ENCODE results near the gene ASCL4. TPM values are rescaled to one million over a fixed set of nuclear protein-coding genes. Genes with fewer than 3 reads are reported as not detected.

ASCL4 gene
- total and polyA plus RNA-seq, 2 donors (not counting 1 experiment from before 2014, with no cell fraction given), result not detected

DNA sequence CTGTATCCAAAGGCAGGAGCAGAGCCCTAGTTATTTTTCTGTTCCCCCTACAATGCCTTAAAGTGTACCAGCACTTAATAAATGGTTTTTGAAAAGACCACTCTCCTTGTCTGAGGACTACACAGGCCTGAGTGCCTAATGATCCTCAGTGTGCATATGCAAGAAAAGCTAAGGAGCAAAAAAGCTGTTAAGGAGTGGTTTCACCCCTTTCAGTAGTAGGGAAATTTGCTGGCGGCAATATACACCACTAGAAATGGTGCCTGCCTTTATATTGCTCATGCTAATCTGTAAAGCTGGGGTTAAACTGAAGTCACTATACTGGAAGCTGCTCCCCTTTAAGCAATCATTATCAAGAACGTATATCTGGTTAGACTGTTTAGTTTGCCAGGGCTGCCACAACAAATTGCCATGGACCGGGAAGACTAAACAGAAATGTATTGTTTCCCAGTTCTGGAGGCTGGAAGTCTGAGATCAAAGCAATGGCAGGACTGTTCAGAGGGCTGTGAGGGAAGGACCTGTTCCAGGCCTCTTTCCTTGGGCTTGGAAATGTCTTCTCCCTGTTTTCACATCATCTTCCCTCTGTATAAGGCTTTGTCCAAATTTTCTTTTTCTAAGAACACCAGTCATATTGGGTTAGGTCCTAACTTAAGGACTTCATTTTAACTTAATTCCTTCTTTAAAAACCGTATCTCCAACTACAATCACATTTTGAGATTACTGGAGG, 43.7 kb upstream of the ASCL4 start:
- H3K4me3 ChIP-seq (ENCODE audit: control extremely low read depth in 1 of 5, extremely low read depth in 1 of 5, insufficient read depth in 1 of 5, low read depth in 2 of 5, low read length in 4 of 5), result peak overlapping the region in 1 of 5 experiments; percentile 30
- TF ChIP-seq EZH2 (IDR thresholded peaks at IDR 0.05; ENCODE audit: borderline replicate concordance, insufficient read depth, low read depth, low read length, poor library complexity, severe bottlenecking) (no peak), CTCF (IDR thresholded peaks at IDR 0.05) (no peak)
- CTCF ChIA-PET, result interaction anchor here (1.0 to 2.0 kb wide), 2 partner anchors 35 to 45 kb away, joined by 3 to 8 read pairs; partner anchors contain the start of gene PWP1
- H3K4me1 ChIP-seq (ENCODE audit: control insufficient read depth in 2 of 2, insufficient read depth in 2 of 2, low read length in 2 of 2), result peaks cover 27 to 32% of the 10 kb centered on the region in 2 donors
- H3K27me3 ChIP-seq (replicated peaks in 1 of 4; ENCODE audit: control extremely low read depth in 1 of 4, control insufficient read depth in 3 of 4, insufficient read depth in 4 of 4, low read length in 3 of 4), result no peaks in the 10 kb centered on the region
- H3K9ac ChIP-seq (ENCODE audit: low read length), result peak overlapping the region; percentile 56
- Mint-ChIP-seq H3K9me3 (ENCODE audit: insufficient read depth) (no peaks in the 10 kb centered on the region), H3K4me3 (peak overlapping the region; percentile 76), H3K4me1 (peaks cover 71% of the 10 kb centered on the region), H3K27me3 (no peaks in the 10 kb centered on the region), H3K27ac (peak overlapping the region; percentile 96)
- H2AFZ ChIP-seq (ENCODE audit: insufficient read depth, low read depth, low read length, poor library complexity, severe bottlenecking), result peak overlapping the region; percentile 44
- no peaks in the 10 kb centered on the region for H3K9me3 ChIP-seq (ENCODE audit: control extremely low read depth in 1 of 3, control insufficient read depth in 2 of 3, insufficient read depth in 1 of 3, low read length in 2 of 3)
- no peaks in the 10 kb centered on the region for H4K20me1 ChIP-seq (ENCODE audit: control insufficient read depth, insufficient read depth, low read length, poor library complexity, severe bottlenecking)
- H3K79me2 ChIP-seq (ENCODE audit: control insufficient read depth, insufficient read depth, low read length), result peaks cover 17% of the 10 kb centered on the region
- H3K27ac ChIP-seq (ENCODE audit: low read length in 2 of 2), result peak overlapping the region; percentile 94
- peak overlapping the region; percentile 61 for H3K4me2 ChIP-seq (replicated peaks; ENCODE audit: low read depth, low read length, poor library complexity, severe bottlenecking)
- intact Hi-C loops (cut with micrococcal nuclease), result no loop called here
- peaks cover 2 to 34% of the 10 kb centered on the region in 2 experiments for H3K36me3 ChIP-seq (replicated peaks in 1 of 2; ENCODE audit: control extremely low read depth in 1 of 2, control insufficient read depth in 1 of 2, extremely low read depth in 1 of 2, insufficient read depth in 2 of 2, low read length in 1 of 2)
- DNase-seq, result peak; percentile 23
- no peak for ATAC-seq (ENCODE audit: low read depth)
- WGBS (ENCODE audit: insufficient coverage), result 100% methylated on average over 2 of the region's 4 CpGs
- POLR2A ChIA-PET, result no interaction called here

DNA sequence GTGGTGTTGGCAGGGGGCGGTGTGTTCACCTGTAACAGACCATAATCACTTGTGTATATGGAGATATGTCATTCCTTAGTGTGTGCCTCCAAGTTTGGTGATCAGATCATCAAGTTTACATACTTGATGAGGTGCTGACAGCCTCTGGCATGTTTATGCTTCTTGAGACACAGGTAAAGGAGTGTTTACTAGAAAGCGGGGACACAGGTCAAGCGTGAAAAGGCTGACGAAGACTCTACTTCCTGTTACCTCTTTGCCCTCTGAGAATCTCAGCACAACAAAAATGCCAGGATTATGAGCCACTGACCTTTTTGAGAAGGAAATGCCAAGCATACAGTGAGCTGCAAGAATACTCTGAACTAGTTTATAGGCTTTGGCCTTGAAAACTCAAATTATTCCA, 43.1 kb upstream of the ASCL4 start:
- Histone ChIP-seq H3K36me3 (replicated peaks in 1 of 2; ENCODE audit: control extremely low read depth in 1 of 2, control insufficient read depth in 1 of 2, extremely low read depth in 1 of 2, insufficient read depth in 2 of 2, low read length in 1 of 2) (peaks cover 2 to 40% of the 10 kb centered on the region in 2 experiments), H3K4me2 (replicated peaks; ENCODE audit: low read depth, low read length, poor library complexity, severe bottlenecking) (peak overlapping the region; percentile 61), H3K27ac (ENCODE audit: low read length in 2 of 2) (peak overlapping the region; percentile 94), H2AFZ (ENCODE audit: insufficient read depth, low read depth, low read length, poor library complexity, severe bottlenecking) (peak overlapping the region; percentile 44), H3K4me3 (ENCODE audit: control extremely low read depth in 1 of 5, extremely low read depth in 1 of 5, insufficient read depth in 1 of 5, low read depth in 2 of 5, low read length in 4 of 5) (peak overlapping the region in 1 of 5 experiments; percentile 30), H3K9ac (ENCODE audit: low read length) (peak overlapping the region; percentile 56), H3K4me1 (ENCODE audit: control insufficient read depth in 2 of 2, insufficient read depth in 2 of 2, low read length in 2 of 2) (peaks cover 33 to 38% of the 10 kb centered on the region in 2 donors), H3K79me2 (ENCODE audit: control insufficient read depth, insufficient read depth, low read length) (peaks cover 18% of the 10 kb centered on the region), H4K20me1 (ENCODE audit: control insufficient read depth, insufficient read depth, low read length, poor library complexity, severe bottlenecking) (no peaks in the 10 kb centered on the region), H3K9me3 (ENCODE audit: control extremely low read depth in 1 of 3, control insufficient read depth in 2 of 3, insufficient read depth in 1 of 3, low read length in 2 of 3) (no peaks in the 10 kb centered on the region), H3K27me3 (replicated peaks in 1 of 4; ENCODE audit: control extremely low read depth in 1 of 4, control insufficient read depth in 3 of 4, insufficient read depth in 4 of 4, low read length in 3 of 4) (no peaks in the 10 kb centered on the region)
- ChIA-PET CTCF (interaction anchor here (0.9 to 2.0 kb wide), 2 partner anchors 36 to 55 kb away, joined by 3 to 8 read pairs; no protein-coding TSS in a partner anchor), POLR2A (interaction anchor here (1.0 kb wide), 1 partner anchor 32 kb away, joined by 4 read pairs; no protein-coding TSS in a partner anchor)
- intact Hi-C loops (cut with micrococcal nuclease), result no loop called here
- TF ChIP-seq CTCF (IDR thresholded peaks at IDR 0.05) (no peak), EZH2 (IDR thresholded peaks at IDR 0.05; ENCODE audit: borderline replicate concordance, insufficient read depth, low read depth, low read length, poor library complexity, severe bottlenecking) (no peak)
- peak overlapping the region; percentile 76 for H3K4me3 Mint-ChIP-seq
- whole genome bisulfite sequencing (ENCODE audit: insufficient coverage), result 12% methylated on average over 3 of the region's 4 CpGs
- no peaks in the 10 kb centered on the region for H3K27me3 Mint-ChIP-seq
- H3K27ac Mint-ChIP-seq, result peak overlapping the region; percentile 96
- H3K9me3 Mint-ChIP-seq (ENCODE audit: insufficient read depth), result no peaks in the 10 kb centered on the region
- DNase-seq (peak; percentile 79), ATAC-seq (ENCODE audit: low read depth) (peak; percentile 94)
- peaks cover 75% of the 10 kb centered on the region for H3K4me1 Mint-ChIP-seq

Data from B cell (primary cell).